Central memory CD4-positive, alpha-beta T cell (primary cell): ENCODE measurements around the gene SLC16A14.
"Not testable (repeated sequence)": the region's sequence is repeated elsewhere in the genome, so short reads cannot be mapped to it uniquely, and the experiment has no call there.

Source experiments
- DNase-seq: peaks from one replicate; pipeline ENCODE4 v3.0.0; 2022
- total RNA-seq, 3 experiments: gene quantifications; one replicate each; lab custom pipeline; 2026; lab: John Stamatoyannopoulos, UW

SLC16A14 gene, protein sequence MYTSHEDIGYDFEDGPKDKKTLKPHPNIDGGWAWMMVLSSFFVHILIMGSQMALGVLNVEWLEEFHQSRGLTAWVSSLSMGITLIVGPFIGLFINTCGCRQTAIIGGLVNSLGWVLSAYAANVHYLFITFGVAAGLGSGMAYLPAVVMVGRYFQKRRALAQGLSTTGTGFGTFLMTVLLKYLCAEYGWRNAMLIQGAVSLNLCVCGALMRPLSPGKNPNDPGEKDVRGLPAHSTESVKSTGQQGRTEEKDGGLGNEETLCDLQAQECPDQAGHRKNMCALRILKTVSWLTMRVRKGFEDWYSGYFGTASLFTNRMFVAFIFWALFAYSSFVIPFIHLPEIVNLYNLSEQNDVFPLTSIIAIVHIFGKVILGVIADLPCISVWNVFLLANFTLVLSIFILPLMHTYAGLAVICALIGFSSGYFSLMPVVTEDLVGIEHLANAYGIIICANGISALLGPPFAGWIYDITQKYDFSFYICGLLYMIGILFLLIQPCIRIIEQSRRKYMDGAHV
- total RNA-seq, result 0.05 to 0.42 (median 0.39) reads per million in 3 experiments

- DNase-seq, result peak; percentile 5
Measured at GRCh38 chr2:230068651-230069055, at the start of gene SLC16A14. TSS of gene SLC16A14 (minus strand) at chr2:230068924. CDS start at chr2:230059352, 9,572 bp downstream.

DNA sequence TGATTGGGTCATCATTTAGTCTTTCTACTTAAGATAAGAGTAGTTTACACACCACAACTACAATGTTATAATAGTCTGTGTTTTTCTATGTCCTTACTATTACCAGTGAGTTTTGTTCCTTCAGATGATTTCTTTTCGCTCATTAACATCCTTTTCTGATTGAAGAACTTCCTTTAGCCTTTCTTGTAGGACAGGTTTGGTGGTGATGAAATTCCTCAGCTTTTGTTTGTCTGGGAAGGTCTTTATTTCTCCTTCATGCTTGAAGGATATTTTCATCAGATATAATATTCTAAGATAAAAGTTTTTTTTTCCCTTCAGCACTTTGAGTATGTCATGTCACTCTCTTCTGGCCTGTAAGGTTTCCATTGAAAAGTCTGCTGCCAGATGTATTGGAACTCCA, 38.0 kb upstream of the SLC16A14 start:
- DNase-seq, result no peak

DNA sequence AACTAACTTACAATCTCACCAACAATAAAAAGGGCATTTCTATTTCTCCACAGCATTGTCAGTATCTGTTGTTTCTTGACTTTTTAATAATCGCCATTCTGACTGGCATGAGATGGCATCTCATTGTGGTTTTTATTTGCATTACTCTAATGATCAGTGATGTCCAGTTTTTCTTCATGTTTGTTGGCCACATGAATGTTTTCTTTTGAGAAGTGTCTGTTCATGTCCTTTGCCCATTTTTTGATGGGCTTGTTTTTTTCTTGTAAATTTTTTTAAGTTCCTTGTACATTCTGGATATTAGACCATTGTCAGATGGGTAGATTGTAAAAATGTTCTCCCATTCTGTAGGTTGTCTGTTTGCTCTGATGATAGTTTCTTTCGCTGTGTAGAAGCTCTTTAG, 33.2 kb upstream of the SLC16A14 start:
- DNase-seq, result not testable (repeated sequence)

GRCh38 chr2:230097841-230098240, 29.1 kb upstream of the SLC16A14 start:
- DNase-seq, result no peak

- no peak for DNase-seq
Measured at GRCh38 chr2:230097424-230097823, 28.7 kb upstream of the SLC16A14 start.

GRCh38 chr2:230090967-230091366, 22.2 kb upstream of the SLC16A14 start:
- DNase-seq, result no peak

DNA sequence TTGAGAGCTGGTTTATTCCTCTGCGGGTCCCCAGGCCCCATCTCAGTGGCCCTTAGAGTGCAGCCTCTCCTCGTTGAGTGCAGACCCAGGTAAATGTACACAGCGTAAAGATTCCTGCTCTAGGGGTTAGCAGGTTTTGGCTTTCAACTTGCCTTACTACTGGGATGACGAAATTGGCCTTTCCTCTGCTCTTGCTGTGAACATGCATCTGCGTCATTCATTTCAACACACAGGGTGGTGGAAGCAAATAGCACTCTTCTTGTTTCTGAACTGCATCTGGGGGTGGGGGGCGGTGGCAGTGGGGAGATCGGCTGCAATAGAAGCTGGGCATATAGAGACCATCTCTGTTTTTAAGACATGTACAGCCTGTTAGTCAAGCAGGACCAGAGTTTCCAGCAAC, 16.5 kb upstream of the SLC16A14 start:
- DNase-seq, result no peak

DNA sequence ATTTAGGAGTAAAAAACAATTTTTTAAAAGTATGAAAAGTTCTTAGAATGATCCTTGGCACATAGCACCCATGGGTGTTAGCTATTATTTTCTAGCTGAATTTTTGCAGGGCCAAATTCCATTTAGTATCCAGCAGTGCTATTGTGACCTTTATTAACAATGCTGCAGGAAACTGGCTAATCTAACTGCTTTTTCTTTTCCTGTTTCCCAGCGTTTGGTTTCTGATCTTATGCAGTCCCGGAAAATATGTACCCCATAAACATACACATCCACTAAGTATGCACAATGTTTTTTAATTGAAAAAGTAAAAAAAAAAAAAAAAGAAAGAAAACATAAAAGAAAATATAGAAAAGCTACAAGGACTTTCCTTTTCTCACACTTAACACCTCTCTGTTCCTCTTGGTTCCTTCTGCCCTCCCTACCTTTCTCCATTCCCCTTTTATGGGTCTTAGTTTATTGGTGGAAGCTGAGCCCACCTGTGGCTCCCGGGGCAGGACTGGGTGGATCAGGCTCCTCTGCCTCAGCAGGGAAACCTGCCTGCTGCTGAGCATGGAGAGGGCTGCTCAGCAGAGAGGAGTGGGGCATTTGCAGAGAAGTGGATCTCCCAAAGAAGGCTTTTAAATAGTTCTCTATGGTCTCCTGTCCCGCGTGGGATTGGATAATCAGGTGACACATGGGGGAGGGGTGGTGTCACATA, 9.3 kb upstream of the SLC16A14 start:
- no peak for DNase-seq

DNA sequence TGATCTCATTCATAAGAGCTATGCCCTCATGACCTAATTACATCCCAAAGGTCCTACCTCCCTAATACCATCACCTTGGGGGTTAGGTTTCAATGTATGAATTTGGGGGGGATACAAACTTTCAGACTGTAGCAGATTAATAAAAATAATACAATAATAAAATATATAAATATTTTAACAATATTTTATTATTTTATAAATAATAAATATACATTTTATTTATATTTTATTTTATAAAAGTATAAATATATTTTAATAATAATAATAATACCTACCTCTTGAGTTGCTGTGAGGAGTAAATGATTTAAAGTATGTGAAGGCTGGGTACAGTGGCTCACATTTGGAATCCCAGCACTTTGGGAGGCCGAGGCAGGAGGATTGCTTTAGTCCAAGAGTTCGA, 8.1 kb upstream of the SLC16A14 start:
- DNase-seq, result no peak

GRCh38 chr2:230075988-230076631, 7.4 kb upstream of the SLC16A14 start:
- no peak for DNase-seq

DNA sequence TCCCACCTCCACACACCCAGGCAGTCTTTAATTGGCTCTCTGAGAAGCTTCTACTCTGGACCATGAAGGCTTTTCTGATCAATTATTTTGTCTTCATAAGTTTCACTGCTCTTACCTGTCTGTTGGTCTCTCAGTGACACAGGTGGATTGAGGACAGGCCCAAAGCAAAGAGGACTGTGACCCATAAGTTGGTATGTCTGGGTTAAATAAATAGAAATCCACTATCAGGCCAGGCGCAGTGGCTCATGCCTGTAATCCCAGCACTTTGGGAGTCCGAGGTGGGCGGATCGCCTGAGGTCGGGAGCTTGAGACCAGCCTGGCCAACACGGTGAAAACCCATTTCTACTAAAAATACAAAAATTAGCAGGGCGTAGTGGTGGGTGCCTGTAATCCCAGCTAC, 2.7 kb upstream of the SLC16A14 start:
- DNase-seq, result no peak

GRCh38 chr2:230069402-230069801, 678 bp upstream of the SLC16A14 start:
- DNase-seq, result no peak

GRCh38 chr2:230068016-230068650, 591 bp downstream of the SLC16A14 start:
- DNase-seq, result peak; percentile 12

DNA sequence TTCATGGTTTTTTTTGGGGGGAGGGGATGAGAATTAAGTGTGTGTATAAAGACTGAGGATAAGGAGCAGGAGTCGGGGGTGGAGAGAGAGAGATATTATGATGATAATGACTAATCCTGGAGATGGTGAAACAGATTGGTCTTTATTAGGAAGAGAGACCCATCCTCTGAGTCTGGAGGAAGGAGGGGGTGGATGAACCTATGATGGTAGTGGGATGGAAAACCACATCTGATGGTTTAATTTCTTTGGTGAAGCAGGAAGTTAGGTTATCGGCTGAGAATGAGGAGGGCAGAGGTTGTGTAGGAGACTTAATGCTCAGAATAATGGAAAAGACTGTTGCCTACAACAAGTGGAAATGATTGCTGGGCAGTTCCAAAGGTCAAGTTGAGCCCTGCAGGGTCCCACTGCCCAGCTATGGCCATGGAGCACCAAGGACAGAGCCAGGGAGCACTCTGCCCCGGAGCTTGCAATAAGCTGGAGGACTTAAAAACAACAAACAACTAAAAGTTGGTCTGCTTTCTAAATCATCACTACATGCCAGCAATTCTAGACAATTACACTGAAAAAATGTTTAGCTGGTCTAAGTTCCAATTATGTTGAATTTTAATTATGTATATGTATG, 7.9 kb downstream of the SLC16A14 start:
- no peak for DNase-seq

DNA sequence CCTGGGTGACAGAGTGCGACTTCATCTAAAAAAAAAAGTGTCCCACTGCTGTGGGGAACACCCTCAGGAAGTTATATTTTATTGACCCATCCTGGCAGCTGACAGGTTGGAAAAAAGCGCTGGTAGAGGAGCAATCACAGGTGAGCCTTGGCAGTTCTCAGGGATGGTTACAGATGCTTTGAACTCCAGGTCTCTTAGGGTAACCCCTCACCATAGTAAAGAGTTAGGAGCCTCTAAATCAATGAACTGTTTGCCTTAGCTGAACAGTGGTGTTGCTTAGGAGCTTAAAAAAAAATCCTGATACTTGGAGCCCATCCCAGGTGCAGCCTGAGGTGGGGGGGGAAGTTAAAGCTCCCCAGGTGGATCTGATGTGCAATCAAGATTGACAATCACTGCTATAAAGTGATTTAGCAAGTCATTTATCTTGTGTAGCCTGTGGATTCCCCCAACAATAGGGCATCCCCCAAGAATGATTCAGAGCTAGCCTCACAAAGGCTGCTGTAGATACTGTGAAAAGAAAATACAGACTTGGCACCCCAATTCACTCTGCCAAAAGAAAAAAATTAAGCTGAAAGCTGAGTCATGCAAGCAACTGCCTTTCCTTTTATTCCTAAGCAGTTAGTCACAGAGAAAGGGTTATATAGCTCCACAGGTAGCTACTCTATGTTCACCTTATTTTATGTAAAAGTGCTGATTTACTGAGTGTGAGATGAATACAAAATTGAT, 14.8 kb downstream of the SLC16A14 start:
- DNase-seq, result no peak

- DNase-seq, result no peak
Measured at GRCh38 chr2:230052299-230052698, 16.4 kb downstream of the SLC16A14 start.

GRCh38 chr2:230050136-230050535, 18.6 kb downstream of the SLC16A14 start:
- DNase-seq, result no peak

DNA sequence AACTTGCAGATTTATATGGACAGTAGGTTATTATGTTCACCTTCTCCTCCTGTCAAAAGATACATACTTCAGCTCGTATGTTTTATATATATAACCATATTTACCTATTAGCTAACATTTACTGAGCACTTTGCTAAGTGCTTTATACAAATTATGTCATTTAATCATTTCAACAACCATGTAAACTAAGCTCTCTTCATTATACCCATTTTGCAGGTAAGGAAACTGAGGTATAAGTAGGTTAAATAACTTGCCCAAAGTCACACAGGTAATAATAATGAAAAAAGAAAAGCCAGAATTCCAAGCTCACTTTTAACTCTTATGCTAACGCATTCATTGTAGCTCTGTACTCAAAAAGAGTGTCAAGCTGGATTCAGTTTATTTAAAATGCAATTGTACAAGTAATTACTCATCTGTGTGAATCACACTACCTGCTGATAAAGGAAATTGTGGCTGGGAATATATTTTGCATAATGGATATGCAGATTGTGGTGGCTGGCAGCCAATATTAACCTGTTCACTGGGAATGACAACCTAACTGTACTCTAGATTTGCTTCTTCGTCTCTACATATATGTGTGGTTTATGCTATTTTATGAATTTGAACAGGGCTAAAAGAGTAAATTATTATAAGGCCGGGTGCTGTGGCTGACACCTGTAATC, 20.6 kb downstream of the SLC16A14 start:
- DNase-seq, result no peak

- no peak for DNase-seq
Measured at GRCh38 chr2:230046491-230046890, 22.2 kb downstream of the SLC16A14 start.

DNA sequence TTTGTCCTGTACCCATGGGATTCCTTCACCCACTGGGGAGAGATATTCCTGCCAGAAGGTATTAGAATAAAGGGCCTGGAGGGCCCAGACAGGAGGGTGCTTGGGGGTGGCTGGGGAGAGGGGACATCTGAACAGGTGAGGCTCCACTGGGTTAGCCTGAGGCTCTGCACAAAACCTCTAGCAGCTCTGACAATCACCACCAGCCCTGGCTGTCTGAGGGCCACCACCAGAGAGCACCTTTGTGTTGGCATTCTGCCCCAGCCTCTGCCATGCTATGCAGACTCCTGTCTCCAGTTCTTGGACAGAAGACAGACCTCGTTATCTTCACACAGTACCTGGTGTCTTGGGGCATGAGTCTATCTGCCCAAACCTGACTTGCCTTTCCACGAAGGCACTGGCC, 25.3 kb downstream of the SLC16A14 start:
- DNase-seq, result no peak

- DNase-seq, result no peak
Measured at GRCh38 chr2:230043025-230043424, 25.7 kb downstream of the SLC16A14 start.
